COLO829 (cell line): ENCODE measurements around the gene GALNT4.

Experiments
- DNase-seq: peaks from one replicate; pipeline ENCODE4 v3.0.0; 2012; ENCODE audit warnings: low spot score

The GALNT4 gene

DNA sequence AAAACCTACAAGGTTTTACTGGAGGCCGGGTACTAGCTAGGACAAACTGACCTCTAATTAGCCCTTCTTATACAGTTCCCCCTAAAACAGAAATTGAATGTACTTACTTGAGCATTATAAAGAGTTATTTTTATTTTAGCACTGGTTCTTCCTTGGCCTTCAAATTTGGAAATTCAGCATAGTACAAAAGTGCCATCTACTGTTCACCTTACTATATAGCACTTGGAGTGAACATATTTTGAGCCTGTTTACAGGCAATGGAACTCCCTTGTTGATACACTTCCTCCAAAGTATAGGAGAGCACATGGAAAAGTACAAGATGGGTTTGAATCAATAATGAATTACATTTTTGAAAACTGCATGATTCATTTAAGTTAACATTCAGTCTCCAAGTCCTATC lies 5.1 kb upstream of the GALNT4 start:
- DNase-seq, result peak; percentile 64

GRCh38 chr12:89528434-89528833 lies 3.8 kb upstream of the GALNT4 start:
- DNase-seq, result no peak

GRCh38 chr12:89525824-89526770 lies 1.5 kb upstream of the GALNT4 start, which contains the start of gene POC1B:
POC1B (minus strand) TSS chr12:89526047; CDS start chr12:89525895, 152 bp downstream.
- peak; percentile 82 for DNase-seq

- DNase-seq, result no peak
Measured at GRCh38 chr12:89525305-89525823, 768 bp upstream of the GALNT4 start.

DNA sequence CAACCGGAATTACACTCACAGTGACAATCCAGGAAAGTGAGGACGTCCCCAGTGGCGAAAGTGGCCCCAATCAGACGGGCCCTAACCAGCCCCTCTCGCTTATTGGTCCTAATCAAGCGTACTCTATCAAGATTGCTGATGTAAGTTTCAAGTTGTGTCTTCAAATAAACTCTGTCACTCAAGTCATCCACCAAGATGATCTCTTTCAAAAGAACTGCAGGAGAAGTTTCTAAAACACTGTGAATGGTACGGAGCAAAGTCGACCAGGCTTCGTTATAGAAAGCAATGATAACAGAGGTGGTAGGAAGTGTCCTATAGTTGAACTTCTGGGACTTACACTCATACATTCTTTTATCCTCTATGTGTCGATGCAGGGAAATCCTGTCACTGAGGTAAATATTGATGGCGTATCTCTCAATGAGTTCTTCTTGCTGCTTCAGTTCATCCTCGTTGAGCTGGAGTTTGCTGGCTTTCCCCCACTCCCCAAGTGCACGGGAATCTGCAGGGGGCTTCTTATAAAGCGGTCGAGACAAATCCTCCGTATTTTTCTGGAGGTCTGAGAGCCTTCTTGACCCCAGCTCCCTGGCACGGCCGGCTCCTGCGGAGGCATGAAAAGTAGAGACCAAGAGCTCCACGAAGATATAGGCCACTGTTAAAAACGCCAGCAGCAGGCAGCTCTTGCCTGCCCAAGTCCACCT lies 604 bp downstream of the GALNT4 start:
- no peak for DNase-seq

- DNase-seq, result no peak
Measured at GRCh38 chr12:89523393-89523792, 1.2 kb downstream of the GALNT4 start.

- DNase-seq, result no peak
Measured at GRCh38 chr12:89521364-89522223, 3.0 kb downstream of the GALNT4 start.

DNA sequence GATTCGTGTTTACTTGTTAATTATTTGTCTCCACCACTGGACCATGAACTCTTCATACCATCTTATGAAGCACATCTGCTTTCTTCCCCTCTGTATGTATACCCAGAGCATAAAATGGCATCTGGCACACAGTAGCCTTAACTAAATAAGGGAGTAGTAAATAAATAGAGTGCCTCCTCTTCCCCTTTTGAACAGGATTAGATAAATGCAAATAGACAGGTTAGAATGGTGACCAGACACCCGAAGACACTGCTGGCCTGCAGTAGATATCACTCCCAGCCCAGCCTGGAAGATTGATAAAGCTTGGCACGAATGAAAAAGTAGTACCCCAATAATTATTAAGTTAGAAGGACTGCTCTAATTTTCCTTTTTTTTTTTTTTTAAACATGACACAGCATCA lies 6.9 kb downstream of the GALNT4 start:
- no peak for DNase-seq

DNA sequence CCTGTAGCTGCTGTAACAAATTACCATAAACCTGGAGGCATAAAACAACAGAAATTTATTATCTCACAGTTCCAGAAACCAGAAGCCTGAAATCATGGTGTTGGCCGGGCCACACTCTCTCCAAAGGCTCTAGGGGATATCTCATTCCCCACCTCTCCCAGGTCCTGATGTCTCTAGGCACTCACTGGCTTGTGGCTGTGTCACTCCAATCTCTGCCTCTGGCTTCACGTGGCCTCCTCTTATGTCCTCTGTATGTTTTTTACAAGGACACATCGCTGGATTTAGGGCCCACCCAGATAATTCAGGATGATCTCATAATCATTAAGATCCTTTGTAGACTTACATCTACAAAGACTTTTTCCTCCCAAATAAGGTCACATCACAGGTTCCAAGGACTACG lies 8.0 kb downstream of the GALNT4 start:
- DNase-seq, result no peak

DNA sequence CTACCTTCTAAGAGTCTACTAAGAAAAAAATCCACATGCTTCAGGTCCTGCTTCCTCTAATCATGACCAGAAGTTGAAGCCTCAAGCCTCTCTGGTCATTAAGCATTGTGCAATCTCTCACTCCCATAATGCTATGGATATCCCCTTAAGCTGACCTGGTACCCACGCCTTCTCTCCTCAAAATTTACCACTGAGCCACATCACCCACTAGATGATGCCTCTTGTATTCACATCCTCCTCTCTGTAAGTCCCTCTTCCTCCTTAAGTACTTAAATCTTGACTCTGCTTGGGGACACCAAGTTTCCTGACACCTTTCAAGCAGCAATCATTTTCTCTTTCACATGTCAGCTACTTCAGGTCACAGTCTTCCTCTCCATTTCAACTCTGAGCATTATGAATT lies 9.8 kb downstream of the GALNT4 start:
- no peak for DNase-seq

GRCh38 chr12:89513544-89513943 lies 11.1 kb downstream of the GALNT4 start:
- no peak for DNase-seq

- DNase-seq, result no peak
Measured at GRCh38 chr12:89507015-89507824, 17.4 kb downstream of the GALNT4 start.

- no peak for DNase-seq
Measured at GRCh38 chr12:89506050-89506449, 18.5 kb downstream of the GALNT4 start.

DNA sequence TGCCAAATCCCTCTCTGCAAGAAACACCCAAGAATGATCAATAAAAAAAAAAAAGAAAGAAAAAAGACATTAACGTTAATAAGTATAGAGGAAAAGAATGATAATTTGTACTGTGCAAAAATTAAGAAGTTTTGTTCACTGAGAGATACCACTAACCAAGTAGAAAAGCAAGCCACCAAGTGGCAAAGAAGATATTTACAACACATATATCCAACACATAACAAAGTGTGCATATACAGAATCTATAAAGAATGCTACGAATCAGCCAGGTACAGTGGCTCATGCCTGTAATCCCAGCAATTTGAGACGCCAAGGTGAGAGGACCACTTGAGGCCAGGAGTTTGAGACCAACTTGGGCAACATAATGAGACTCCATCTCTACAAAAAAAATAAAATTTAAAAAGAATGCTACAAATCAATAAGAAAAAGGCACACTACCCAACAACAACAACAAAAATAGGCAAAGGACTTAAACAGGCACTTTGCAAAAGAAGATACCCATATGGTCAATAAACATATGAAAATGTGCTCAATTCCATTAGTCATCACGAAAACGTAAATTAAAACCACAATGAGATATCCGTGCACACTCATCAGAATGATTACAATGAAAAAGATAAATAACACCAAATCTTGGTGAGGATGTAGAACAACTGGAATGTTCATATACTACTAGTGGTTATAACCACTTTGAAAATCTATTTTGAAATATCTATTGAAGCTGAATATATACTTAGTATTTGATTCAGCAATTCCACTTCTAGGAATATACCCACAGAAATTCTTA lies 19.8 kb downstream of the GALNT4 start:
- no peak for DNase-seq

DNA sequence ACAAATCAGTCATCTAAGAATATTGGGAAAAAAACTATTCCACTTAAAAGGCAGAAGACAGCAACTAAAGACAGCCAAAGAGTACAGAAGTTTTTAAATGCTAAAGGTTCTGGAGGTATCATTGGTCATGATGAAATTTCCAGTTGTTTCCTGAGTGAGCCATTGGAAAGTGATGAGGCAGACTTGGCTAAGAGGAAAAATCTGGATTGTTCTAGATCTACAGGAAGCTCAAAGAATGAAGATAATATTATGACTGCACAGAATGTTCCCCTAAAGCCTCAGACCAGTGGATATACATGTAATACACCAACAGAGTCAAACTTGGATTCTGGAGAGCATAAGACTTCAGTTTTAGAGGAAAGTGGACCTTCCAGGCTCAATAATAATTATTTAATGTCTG lies 22.8 kb downstream of the GALNT4 start:
- no peak for DNase-seq

DNA sequence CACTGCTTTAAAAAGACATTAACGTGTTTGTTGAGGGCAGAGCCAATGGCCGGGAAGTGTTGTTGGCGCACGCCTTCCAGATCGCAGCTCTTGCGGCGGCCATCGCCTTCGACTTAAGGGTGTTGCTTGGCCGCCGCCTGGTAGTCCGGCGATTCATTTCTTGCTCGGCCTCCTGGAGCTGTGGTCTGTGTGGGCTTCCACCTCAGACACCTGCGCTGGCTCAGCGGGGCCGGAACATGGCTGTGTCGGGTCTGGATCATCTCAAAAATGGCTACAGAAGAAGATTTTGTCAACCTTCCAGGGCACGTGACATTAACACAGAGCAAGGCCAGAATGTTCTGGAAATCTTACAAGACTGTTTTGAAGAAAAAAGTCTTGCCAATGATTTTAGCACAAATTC lies 24.7 kb downstream of the GALNT4 start:
- DNase-seq, result no peak

DNA sequence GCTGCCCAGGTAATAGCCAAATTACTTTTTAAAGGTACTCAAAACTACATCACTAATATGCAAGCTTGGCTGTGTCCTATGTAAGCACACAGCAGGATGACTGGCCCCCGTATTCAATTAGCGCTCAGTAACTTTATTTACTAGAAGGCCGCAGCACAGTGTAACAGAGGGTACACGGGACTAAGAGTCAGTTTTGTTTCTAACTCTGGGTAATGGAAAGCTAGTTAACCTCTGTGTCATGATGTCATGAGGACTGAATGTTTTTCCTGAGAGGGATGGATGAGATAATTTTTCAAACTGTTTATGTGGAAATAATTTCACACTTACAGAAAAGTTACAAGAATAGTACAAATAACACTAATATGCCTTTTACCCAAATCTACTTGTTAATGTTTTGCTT lies 27.1 kb downstream of the GALNT4 start:
- DNase-seq, result no peak

DNA sequence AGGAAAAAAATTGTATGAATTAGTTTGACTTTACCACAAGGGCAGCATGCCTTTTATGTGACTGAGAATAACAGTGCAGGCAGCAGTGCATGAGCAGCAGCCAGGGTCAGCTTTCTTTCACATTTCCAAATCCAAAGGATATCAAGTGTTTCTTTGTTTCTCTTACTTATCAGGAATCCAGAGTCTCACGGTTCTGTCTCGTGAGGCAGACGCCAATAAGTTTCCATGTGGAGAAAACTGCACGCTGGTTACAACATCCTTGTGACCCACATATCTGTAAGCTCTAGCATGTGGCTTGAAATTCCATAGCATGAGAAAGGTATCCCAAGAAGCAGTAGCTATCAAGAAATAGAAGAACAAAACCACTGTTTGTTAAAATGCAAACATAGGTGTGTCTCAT lies 27.6 kb downstream of the GALNT4 start:
- no peak for DNase-seq

- DNase-seq, result no peak
Measured at GRCh38 chr12:89494411-89495231, 30.0 kb downstream of the GALNT4 start.
